A549 treated with ZK216348 at 1 μM for 4 hours (cell line): Measurements from ENCODE around the gene SIX6. TPM values are rescaled to one million over a fixed set of nuclear protein-coding genes. Genes with fewer than 3 reads are reported as not detected.

Experiments used
- total RNA-seq: library from RNA; stranded (reverse); fragments of 200-300 nt; extraction: Qiagen RNA extraction; gene quantifications from 5 replicates; pipeline ENCODE4 v1.2.3, GENCODE V29; 2022; ENCODE audit warnings: low read depth

The SIX6 gene
- not detected in 5 replicates for total RNA-seq

GRCh38 chr14:60508707-60509437, at the start of gene SIX6:
Gene SIX6 (plus strand): TSS chr14:60509146. CDS start chr14:60509399, 253 bp downstream.

GRCh38 chr14:60485598-60486251, 23.2 kb upstream of the SIX6 start, which contains the start of gene C14orf39:
Gene C14orf39 (minus strand): TSS chr14:60486063. CDS start chr14:60485078, 985 bp downstream.

Other genes starting within 250 kb of the SIX6 start
- not detected in 5 replicates for gene C14orf39, start 23.1 kb upstream of the SIX6 start, total RNA-seq
- gene SIX1, start 140.3 kb downstream of the SIX6 start, total RNA-seq = 4.8 to 7.9 TPM (median 7.8 TPM) in 5 replicates
- 1.7 to 3.8 TPM (median 3.1 TPM) in 5 replicates for gene SIX4, start 215.2 kb downstream of the SIX6 start, total RNA-seq
- 35.9 to 62.6 TPM (median 41.1 TPM) in 5 replicates for gene MNAT1, start 225.6 kb downstream of the SIX6 start, total RNA-seq